Esophagus squamous epithelium (tissue), 4 donors: ENCODE results near the gene ARHGAP26.

ENCODE experiments used
- POLR2A ChIP-seq, 4 donors: fragments of 450-650 bp; IDR thresholded peaks; one replicate each; pipeline ENCODE4 v1.6.1; 2017; ENCODE audit warnings: antibody characterized with exemption in 4 of 4, mild to moderate bottlenecking in 4 of 4, moderate library complexity in 3 of 4
- TF ChIP-seq, protein P1 (sequence below), 6 experiments: fragments of 450-650 bp in 4 of 6; fragments of 200-600 bp in 2 of 6; sonication (generic) in 2 of 6; IDR thresholded peaks; one replicate each; pipeline ENCODE4 v1.5.1; 2016 to 2019; ENCODE audit warnings: antibody characterized with exemption in 6 of 6, mild to moderate bottlenecking in 4 of 6, moderate library complexity in 4 of 6

DNA sequence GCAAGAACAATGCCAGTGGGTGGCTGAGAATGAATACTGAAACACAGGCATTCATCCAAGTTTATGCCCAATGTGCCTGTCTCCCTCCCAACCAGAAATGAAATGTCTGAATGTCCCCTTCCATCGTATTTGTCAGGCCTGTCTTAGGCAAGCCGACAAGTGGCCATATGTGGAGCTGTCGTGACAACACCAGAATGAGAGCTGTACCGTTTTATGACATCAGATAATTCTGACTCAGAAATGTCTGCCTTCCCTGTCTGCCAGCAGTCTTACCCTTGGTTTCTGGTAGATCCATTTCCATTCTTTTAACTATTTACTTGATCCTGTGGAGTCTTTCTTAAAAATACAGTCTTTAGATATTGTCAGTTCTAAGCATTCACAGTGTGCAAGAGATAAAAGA, 421.5 kb downstream of the ARHGAP26 start:
- TF ChIP-seq, protein P1, sequence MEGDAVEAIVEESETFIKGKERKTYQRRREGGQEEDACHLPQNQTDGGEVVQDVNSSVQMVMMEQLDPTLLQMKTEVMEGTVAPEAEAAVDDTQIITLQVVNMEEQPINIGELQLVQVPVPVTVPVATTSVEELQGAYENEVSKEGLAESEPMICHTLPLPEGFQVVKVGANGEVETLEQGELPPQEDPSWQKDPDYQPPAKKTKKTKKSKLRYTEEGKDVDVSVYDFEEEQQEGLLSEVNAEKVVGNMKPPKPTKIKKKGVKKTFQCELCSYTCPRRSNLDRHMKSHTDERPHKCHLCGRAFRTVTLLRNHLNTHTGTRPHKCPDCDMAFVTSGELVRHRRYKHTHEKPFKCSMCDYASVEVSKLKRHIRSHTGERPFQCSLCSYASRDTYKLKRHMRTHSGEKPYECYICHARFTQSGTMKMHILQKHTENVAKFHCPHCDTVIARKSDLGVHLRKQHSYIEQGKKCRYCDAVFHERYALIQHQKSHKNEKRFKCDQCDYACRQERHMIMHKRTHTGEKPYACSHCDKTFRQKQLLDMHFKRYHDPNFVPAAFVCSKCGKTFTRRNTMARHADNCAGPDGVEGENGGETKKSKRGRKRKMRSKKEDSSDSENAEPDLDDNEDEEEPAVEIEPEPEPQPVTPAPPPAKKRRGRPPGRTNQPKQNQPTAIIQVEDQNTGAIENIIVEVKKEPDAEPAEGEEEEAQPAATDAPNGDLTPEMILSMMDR (IDR thresholded peaks at IDR 0.05), result no peak
- no peak for TF ChIP-seq POLR2A (IDR thresholded peaks at IDR 0.05)
